COLO668 (cell line): Measurements from ENCODE around the gene CAMTA1.

Experiments
- DNase-seq: peaks from one replicate; lab custom pipeline; 2025; ENCODE audit not compliant: unreplicated experiment; lab: John Stamatoyannopoulos, UW

Gene CAMTA1

DNA sequence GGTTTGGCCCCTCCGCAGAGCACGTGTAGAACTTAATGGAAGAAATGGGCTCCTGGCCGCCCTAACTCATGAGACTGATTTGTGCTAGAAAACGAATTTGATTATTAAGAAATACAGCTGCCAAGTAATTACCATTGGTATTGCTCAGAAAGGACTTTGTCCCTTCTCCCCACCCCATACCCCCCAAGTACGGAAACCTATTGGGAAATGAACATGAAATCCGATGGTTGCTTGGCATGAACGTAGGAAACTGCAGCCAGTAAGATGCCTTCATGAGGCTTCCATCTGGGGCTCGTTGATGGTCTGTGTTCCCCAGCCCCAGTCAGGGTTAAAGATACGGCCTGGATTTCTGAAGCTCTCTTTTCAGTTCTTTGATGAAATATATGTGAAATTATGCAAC is 1020.2 kb downstream of the CAMTA1 start:
- DNase-seq: no peak

DNA sequence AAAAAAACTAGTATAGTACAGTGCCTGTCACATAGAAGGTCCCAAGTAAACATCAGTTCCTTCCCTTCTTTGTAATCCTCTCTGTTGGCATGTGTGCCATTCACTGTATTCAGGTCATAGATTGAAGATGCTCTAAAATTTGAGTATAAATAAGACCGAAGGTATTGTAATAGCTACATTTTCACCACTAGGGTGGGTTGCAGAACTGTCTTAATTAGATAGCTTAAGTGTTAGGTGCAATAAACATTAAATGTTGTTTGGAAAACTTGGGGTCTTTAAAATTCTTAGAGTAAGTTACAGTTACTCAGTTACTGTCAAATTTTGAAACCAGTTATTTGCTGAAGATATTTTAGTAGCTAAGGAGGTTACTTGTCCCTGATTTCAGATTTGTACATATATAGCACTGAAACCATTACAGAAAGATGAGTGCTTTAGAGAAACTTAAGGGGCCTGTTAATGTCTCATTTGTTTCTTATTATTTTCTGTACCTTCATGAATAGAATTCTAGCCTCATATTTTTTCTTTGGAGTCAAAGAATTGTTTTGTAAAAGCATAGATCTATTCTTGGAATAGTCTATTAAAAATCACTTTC is 1023.1 kb downstream of the CAMTA1 start:
- DNase-seq: no peak

DNA sequence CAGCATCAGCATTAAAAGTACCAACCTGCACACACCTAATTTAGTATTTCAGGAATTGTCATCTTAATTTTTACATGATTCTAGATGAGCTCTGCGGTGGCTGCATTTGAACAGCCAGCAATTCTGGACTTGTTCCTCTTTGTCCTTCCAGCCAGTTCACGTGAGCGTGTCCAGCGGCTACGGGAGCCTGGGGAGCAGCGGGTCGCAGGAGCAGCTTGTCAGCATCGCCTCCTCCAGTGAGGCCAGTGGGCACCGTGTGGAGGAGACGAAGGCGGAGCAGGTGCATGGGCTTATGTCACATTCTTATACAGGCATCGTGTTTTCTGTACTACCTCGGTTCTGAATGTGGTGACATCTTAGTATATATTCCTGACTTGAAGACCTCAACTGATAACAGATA is 1024.5 kb downstream of the CAMTA1 start:
- DNase-seq: no peak

DNA sequence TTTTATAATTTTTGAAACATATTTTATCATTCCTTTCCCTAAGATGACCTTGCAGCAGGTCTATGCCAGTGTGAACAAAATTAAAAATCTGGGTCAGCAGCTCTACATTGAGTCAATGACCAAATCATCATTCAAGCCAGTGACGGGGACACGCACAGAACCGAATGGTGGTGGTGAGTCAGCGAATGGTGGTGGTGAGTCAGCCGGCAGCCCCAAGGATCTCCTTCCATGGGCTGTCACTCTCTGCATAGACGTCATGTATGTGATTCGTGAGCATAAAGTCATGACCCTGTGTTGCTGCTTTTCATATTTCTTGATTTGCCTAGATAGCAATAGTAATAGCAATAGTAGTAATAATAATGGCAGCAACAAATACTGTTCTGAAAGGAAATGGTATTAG is 1025.1 kb downstream of the CAMTA1 start:
- DNase-seq: no peak

DNA sequence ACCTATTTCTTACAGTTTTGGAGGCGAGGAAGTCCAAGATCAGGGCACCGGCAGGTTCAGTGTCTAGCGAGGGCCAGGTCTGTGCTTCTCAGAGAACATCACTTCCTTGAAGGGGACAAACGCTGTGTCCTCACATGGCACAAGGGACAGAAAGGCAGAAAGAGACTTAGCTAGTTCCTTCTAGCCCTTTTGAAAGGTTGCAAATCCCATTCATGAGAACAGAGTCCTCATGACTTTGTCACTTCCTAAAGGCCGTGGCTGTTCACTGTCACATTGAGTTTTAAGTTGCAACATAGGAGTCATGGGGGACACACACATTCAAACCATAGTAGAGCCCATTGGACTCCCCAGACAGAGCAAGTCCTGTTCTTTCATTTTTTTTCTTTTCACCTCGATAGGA is 1026.2 kb downstream of the CAMTA1 start:
- no peak for DNase-seq

DNA sequence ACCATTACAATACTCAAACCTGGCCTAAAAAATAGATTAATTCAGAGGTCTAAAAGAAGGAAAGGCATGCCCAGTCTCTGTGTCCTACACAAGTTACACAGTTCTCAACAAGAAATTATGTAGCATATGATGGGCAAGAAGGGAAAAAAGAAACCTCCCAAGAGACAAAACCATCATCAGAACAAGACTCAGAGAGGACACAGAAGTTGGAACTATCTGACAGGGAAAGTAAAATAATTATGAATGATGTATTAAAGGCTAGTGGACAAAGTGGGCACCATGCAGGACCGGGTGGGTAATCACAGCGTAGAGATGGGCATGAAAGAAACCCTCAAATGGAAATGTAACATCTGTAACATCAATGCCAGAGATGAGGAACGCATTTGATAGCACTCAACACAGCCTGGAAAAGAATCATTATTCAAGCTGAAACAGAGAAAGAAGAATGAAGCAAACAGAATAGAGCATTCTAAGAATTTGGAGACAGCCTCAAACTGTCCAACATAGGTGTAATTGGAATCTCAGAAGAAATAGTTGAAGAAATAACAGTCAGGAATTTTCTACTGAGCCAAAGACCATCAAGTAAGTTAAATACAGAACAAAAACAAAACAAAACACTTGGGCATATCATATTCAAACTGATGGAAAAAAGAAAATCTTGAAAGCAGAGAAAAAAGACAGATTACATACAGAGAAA is 1028.6 kb downstream of the CAMTA1 start:
- no peak for DNase-seq
